ENCODE measurements around the gene PKNOX2. TPM values are rescaled to one million over a fixed set of nuclear protein-coding genes. Genes with fewer than 3 reads are reported as not detected.

PKNOX2 gene
- total and polyA plus RNA-seq, 2 of the 8 experiments (the other 6 are each of a cell fraction or from before 2014, with no cell fraction given): 2.0 TPM

GRCh38 chr11:125226031-125226430, 61.5 kb downstream of the PKNOX2 start:
- no peak overlapping the region for H2BK12ac ChIP-seq (ENCODE audit: low read depth, low read length)
- H3K9ac ChIP-seq (replicated peaks in 1 of 4; ENCODE audit: extremely low read depth in 1 of 4, low read depth in 3 of 4, low read length in 3 of 4): no peak overlapping the region
- no peak overlapping the region for H4K5ac ChIP-seq (ENCODE audit: insufficient read length, low read depth, low read length)
- peaks cover 4% of the 10 kb centered on the region; the same call in 1 of the 2 replicates for H3K23me2 ChIP-seq (ENCODE audit: low read depth, low read length)
- H2AK5ac ChIP-seq (ENCODE audit: low read depth, low read length): no peak overlapping the region
- no peak overlapping the region for H3K18ac ChIP-seq (ENCODE audit: extremely low read depth, low read length)
- H3K4ac ChIP-seq (replicated peaks; ENCODE audit: insufficient read length, low read depth, low read length): no peak overlapping the region
- no peak overlapping the region for H3K23ac ChIP-seq (ENCODE audit: insufficient read length)
- no peak for FAIRE-seq
- no peak overlapping the region for H2BK120ac ChIP-seq (replicated peaks; ENCODE audit: low read depth, low read length)
- TF ChIP-seq RNF2 (IDR thresholded peaks at IDR 0.05; ENCODE audit: borderline replicate concordance, low read depth, low read length, missing control alignments, poor library complexity, severe bottlenecking) (no peak), BRCA1 (IDR thresholded peaks at IDR 0.05; ENCODE audit: low read depth, low read length) (no peak), SIRT6 (IDR thresholded peaks at IDR 0.05; ENCODE audit: low read length) (no peak), KDM4A (IDR thresholded peaks at IDR 0.05; ENCODE audit: low read depth, low read length, severe bottlenecking) (no peak), GTF2F1 (IDR thresholded peaks at IDR 0.05; ENCODE audit: borderline replicate concordance, low read depth, low read length) (no peak), SAP30 (IDR thresholded peaks at IDR 0.05; ENCODE audit: insufficient read depth, insufficient replicate concordance, low read length) (no peak), KDM5A (IDR thresholded peaks at IDR 0.05; ENCODE audit: low read length) (no peak)
- no peak overlapping the region for H3K56ac ChIP-seq (replicated peaks; ENCODE audit: insufficient read length, low read depth, low read length)
- DNase-seq (ENCODE audit: low read depth in 1 of 2, low spot score in 2 of 2): no peak
- H3K4me1 ChIP-seq (replicated peaks in 1 of 4; ENCODE audit: control insufficient read depth in 3 of 4, insufficient read depth in 4 of 4, low read length in 3 of 4): peaks cover 7 to 26% (median 18%) of the 10 kb centered on the region in 4 experiments
- H3K79me2 ChIP-seq (ENCODE audit: control insufficient read depth in 1 of 2, insufficient read depth in 2 of 2, low read length in 2 of 2): no peaks in the 10 kb centered on the region; a peak in 1 of 4 replicates
- no peak overlapping the region for H4K91ac ChIP-seq (replicated peaks; ENCODE audit: insufficient read length, low read length)
- H3K9me3 ChIP-seq (ENCODE audit: insufficient read depth in 2 of 2, low read depth in 1 of 2, low read length in 1 of 2): no peaks in the 10 kb centered on the region
- no peak overlapping the region for H2BK15ac ChIP-seq (ENCODE audit: low read length)
- no peaks in the 10 kb centered on the region; a peak in 1 of 7 replicates for H3K27me3 ChIP-seq (replicated peaks in 1 of 4; ENCODE audit: control insufficient read depth in 3 of 4, extremely low read depth in 1 of 4, insufficient read depth in 3 of 4, low read length in 3 of 4)
- no peak overlapping the region for H3K27ac ChIP-seq (ENCODE audit: low read depth, low read length)
- H4K20me1 ChIP-seq (replicated peaks in 1 of 2; ENCODE audit: control insufficient read depth in 1 of 2, insufficient read depth in 2 of 2, low read length in 2 of 2): peaks cover 0 to 2% of the 10 kb centered on the region in 2 experiments
- H2BK20ac ChIP-seq (ENCODE audit: low read length): no peak overlapping the region
- no peak overlapping the region for H4K8ac ChIP-seq (ENCODE audit: extremely low read depth, insufficient read depth, low read length)
- ChIA-PET CTCF (ENCODE audit: partially characterized antibody) (interaction anchor here (0.8 to 3.2 kb wide), 11 partner anchors 9 to 179 kb away, joined by 3 to 44 read pairs (median 7); partner anchors contain the start of gene PKNOX2), POLR2A (ENCODE audit: partially characterized antibody) (no interaction called here)
- H2BK5ac ChIP-seq (ENCODE audit: low read depth, low read length): no peak overlapping the region
- 81% methylated on average over 2 of the region's 2 CpGs; no CpG with 5 or more reads in 1 of the 2 experiments for WGBS, 2 experiments (ENCODE audit: extremely low coverage in 1 of 2, insufficient coverage in 1 of 2, insufficient read length in 1 of 2, insufficient replicate concordance in 2 of 2, low coverage in 1 of 2, low lambda C conversion rate in 2 of 2, missing lambda C conversion rate in 1 of 2)
- no peak overlapping the region for H3K4me2 ChIP-seq (ENCODE audit: insufficient read depth in 1 of 2, low read depth in 2 of 2, low read length in 2 of 2)
- H3K4me3 ChIP-seq (ENCODE audit: extremely low read depth in 1 of 4, insufficient read depth in 2 of 4, low read depth in 3 of 4, low read length in 4 of 4): no peak overlapping the region
- no peak overlapping the region for H2AFZ ChIP-seq (ENCODE audit: low read length)
- peaks cover 3% of the 10 kb centered on the region; the same call in 1 of the 2 replicates for H3K79me1 ChIP-seq (ENCODE audit: low read depth, low read length)
- no peak overlapping the region for H3K14ac ChIP-seq (ENCODE audit: insufficient read length)
- no peaks in the 10 kb centered on the region for H3K36me3 ChIP-seq (ENCODE audit: control insufficient read depth in 2 of 4, insufficient read depth in 4 of 4, low read length in 3 of 4)

Measured in H1 (cell line).